ENCODE results near the gene TKT.

The TKT gene

GRCh38 chr3:53221345-53221744 is 34.5 kb downstream of the TKT start:
- TF ChIP-seq CTCF (IDR thresholded peaks at IDR 0.05; ENCODE audit: low read depth, low read length) (no peak), EZH2phosphoT487 (IDR thresholded peaks at IDR 0.05; ENCODE audit: low read depth) (no peak)
- H3K27me3 ChIP-seq (ENCODE audit: low read depth, low read length) = no peaks in the 10 kb centered on the region

DNA sequence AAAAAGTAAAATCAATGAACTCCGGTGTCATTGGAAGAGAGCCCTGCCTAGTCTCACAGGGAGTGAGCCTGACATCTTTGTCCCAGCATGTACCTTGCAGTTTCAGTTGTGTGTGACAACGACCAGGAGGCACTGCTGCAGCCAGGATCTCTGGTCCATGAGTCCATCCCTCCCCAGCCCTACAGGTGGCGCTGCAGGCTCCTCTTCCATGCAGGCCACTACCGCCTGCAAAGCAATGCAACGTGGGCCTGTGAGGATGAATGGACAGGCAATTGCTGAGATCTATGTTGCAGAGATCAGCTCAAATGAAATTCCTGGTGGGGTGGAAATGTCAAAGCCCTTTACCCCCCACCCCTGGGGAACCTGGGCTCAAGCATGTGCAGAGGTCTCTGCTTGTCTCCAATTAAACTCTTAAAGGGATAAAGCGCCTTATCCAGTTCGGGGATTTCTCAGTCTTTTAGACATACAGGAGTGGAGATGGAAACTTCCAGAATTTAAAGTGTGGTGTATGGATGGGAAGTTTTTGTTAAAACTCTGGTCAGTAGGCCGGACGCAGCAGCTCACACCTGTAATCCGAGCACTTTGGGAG is 35.8 kb downstream of the TKT start:
- no peak overlapping the region for H3K27ac ChIP-seq (ENCODE audit: low read length)
- no peak overlapping the region for H2AFZ ChIP-seq (ENCODE audit: low read depth, low read length)

More at GRCh38 chr3:53221345-53221744, 34.5 kb downstream of the TKT start:
- Histone ChIP-seq H3K4me2 (ENCODE audit: low read length) (no peak overlapping the region), H4K20me1 (ENCODE audit: insufficient read depth, low read length) (peaks cover 5% of the 10 kb centered on the region), H3K4me3 (ENCODE audit: low read length) (no peak overlapping the region), H3K4me1 (ENCODE audit: low read length) (peaks cover 7% of the 10 kb centered on the region), H3K9me3 (ENCODE audit: insufficient read depth, low read length) (no peaks in the 10 kb centered on the region), H3K9ac (ENCODE audit: low read length) (no peak overlapping the region), H3K79me2 (ENCODE audit: low read length) (peaks cover 6% of the 10 kb centered on the region), H2AFZ (ENCODE audit: low read depth, low read length) (no peak overlapping the region), H3K36me3 (replicated peaks; ENCODE audit: low read depth, low read length) (peaks cover 54% of the 10 kb centered on the region), H3K27ac (ENCODE audit: low read length) (no peak overlapping the region)

DNA sequence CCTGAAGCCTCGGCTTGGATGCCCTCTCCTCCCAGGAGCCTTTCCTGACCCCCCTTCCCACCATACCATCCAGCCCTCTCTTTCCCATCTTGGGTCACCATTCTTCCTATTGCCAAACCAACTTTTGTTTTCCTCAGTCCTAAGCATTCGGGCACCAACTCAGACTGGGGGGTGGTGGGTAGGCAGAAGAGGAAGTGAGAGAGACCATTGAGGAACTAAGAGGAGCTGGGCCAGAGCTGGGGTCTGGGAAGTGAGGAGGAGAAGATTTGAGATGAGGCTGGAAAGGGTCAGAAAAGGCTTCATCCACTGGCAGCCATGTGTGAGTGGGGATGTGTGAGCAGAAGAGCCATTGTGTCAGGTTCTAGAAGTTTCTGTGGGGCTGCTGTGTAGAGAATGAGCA is 37.7 kb downstream of the TKT start:
- no peak overlapping the region for H2AFZ ChIP-seq (ENCODE audit: low read depth, low read length)
- H3K27me3 ChIP-seq (ENCODE audit: low read depth, low read length) = no peaks in the 10 kb centered on the region
- no peak overlapping the region; the same call in 1 of the 2 replicates for H3K4me2 ChIP-seq (ENCODE audit: low read length)
- H3K4me1 ChIP-seq (ENCODE audit: low read length) = peaks cover 7% of the 10 kb centered on the region
- H3K79me2 ChIP-seq (ENCODE audit: low read length) = peaks cover 6% of the 10 kb centered on the region
- peaks cover 28% of the 10 kb centered on the region for H3K36me3 ChIP-seq (replicated peaks; ENCODE audit: low read depth, low read length)
- H3K4me3 ChIP-seq (ENCODE audit: low read length) = no peak overlapping the region
- no peak overlapping the region for H3K9ac ChIP-seq (ENCODE audit: low read length)
- H4K20me1 ChIP-seq (ENCODE audit: insufficient read depth, low read length) = peaks cover 3% of the 10 kb centered on the region; the same call in 1 of the 2 replicates
- H3K27ac ChIP-seq (ENCODE audit: low read length) = no peak overlapping the region
- TF ChIP-seq EZH2phosphoT487 (IDR thresholded peaks at IDR 0.05; ENCODE audit: low read depth) (no peak), CTCF (IDR thresholded peaks at IDR 0.05; ENCODE audit: low read depth, low read length) (no peak)
- H3K9me3 ChIP-seq (ENCODE audit: insufficient read depth, low read length) = no peaks in the 10 kb centered on the region

More for the DNA sequence above, 35.8 kb downstream of the TKT start:
- H3K4me3 ChIP-seq (ENCODE audit: low read length) = no peak overlapping the region
- H3K27me3 ChIP-seq (ENCODE audit: low read depth, low read length) = no peaks in the 10 kb centered on the region
- no peak overlapping the region for H3K4me2 ChIP-seq (ENCODE audit: low read length)
- H3K9me3 ChIP-seq (ENCODE audit: insufficient read depth, low read length) = no peaks in the 10 kb centered on the region
- H3K4me1 ChIP-seq (ENCODE audit: low read length) = peaks cover 7% of the 10 kb centered on the region
- H3K9ac ChIP-seq (ENCODE audit: low read length) = no peak overlapping the region
- TF ChIP-seq EZH2phosphoT487 (IDR thresholded peaks at IDR 0.05; ENCODE audit: low read depth) = no peak
- TF ChIP-seq CTCF (IDR thresholded peaks at IDR 0.05; ENCODE audit: low read depth, low read length) = peak; percentile 89
- H3K79me2 ChIP-seq (ENCODE audit: low read length) = peaks cover 6% of the 10 kb centered on the region
- peaks cover 5% of the 10 kb centered on the region for H4K20me1 ChIP-seq (ENCODE audit: insufficient read depth, low read length)
- H3K36me3 ChIP-seq (replicated peaks; ENCODE audit: low read depth, low read length) = peaks cover 41% of the 10 kb centered on the region

DNA sequence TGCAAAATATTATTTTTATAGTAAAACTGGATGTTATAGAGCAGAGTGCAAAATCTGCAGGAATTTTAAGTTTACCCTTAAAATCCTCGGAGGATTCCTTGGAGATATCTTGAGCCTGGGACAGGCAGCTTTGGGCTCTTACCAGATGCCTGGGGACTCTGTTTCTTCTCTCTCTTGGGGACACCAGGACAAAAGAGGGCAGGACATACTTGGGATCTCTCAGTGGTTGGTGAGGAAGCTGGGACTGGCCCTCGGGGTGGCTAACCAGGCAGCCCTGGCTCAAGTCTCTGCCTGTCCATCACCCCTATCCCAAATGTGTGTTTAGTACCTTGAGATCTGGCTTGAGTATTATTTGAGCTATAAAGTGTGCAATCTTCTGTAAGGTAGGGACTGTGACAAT is 38.6 kb downstream of the TKT start:
- Histone ChIP-seq H2AFZ (ENCODE audit: low read depth, low read length) (no peak overlapping the region), H3K27ac (ENCODE audit: low read length) (no peak overlapping the region), H3K9me3 (ENCODE audit: insufficient read depth, low read length) (no peaks in the 10 kb centered on the region), H3K9ac (ENCODE audit: low read length) (no peak overlapping the region), H3K79me2 (ENCODE audit: low read length) (peaks cover 6% of the 10 kb centered on the region), H3K27me3 (ENCODE audit: low read depth, low read length) (no peaks in the 10 kb centered on the region), H3K4me2 (ENCODE audit: low read length) (no peak overlapping the region), H3K36me3 (replicated peaks; ENCODE audit: low read depth, low read length) (peaks cover 20% of the 10 kb centered on the region), H3K4me1 (ENCODE audit: low read length) (peaks cover 14% of the 10 kb centered on the region), H4K20me1 (ENCODE audit: insufficient read depth, low read length) (peaks cover 3% of the 10 kb centered on the region; the same call in 1 of the 2 replicates), H3K4me3 (ENCODE audit: low read length) (no peak overlapping the region)
- TF ChIP-seq CTCF (IDR thresholded peaks at IDR 0.05; ENCODE audit: low read depth, low read length) = no peak
- TF ChIP-seq EZH2phosphoT487 (IDR thresholded peaks at IDR 0.05; ENCODE audit: low read depth) = no peak

Measured in OCI-LY3 (cell line).